Mononuclear cell (primary cell): Measurements from ENCODE around the gene WDR59. TPM values are rescaled to one million over a fixed set of nuclear protein-coding genes. Genes with fewer than 3 reads are reported as not detected.
A peak's percentile ranks its signal among the peaks of the same experiment; 100 is the strongest.
"Not testable (repeated sequence)": the region's sequence is repeated elsewhere in the genome, so short reads cannot be mapped to it uniquely, and the experiment has no call there.

Experiments used
- H3K27me3 ChIP-seq: 2 replicates; pipeline ENCODE4 v1.6.0; 2011; ENCODE audit warnings: low read length, control low read depth; ENCODE audit not compliant: insufficient read depth
- H3K4me1 ChIP-seq: 2 replicates; pipeline ENCODE4 v1.5.1; 2011; ENCODE audit warnings: mild to moderate bottlenecking, low read length, control low read depth; ENCODE audit not compliant: insufficient read depth
- H3K4me3 ChIP-seq: 2 replicates; pipeline ENCODE4 v1.5.1; 2011; ENCODE audit warnings: mild to moderate bottlenecking, low read length, moderate library complexity
- H3K9me3 ChIP-seq: 2 replicates; pipeline ENCODE4 v1.5.1; 2011; ENCODE audit warnings: low read depth, mild to moderate bottlenecking, control low read depth, low read length
- total RNA-seq: library from RNA; depleted of rRNA; stranded (reverse); fragments of >200 nt; gene quantifications from one replicate; pipeline ENCODE4 v1.2.3, GENCODE V29; 2012

WDR59 gene
- 16.7 TPM for total RNA-seq

GRCh38 chr16:74984529-74985296 is at the start of gene WDR59:
TSS of gene WDR59 (minus strand) at chr16:74985123. CDS start at chr16:74985017, 106 bp downstream.
- Histone ChIP-seq H3K4me1 (peaks cover 22% of the 10 kb centered on the region), H3K27me3 (no peaks in the 10 kb centered on the region), H3K4me3 (peak within 1 kb of the TSS; percentile 94), H3K9me3 (no peaks in the 10 kb centered on the region)

- Histone ChIP-seq H3K27me3 (no peaks in the 10 kb centered on the region), H3K4me3 (no peak overlapping the region), H3K4me1 (peaks cover 15% of the 10 kb centered on the region), H3K9me3 (no peaks in the 10 kb centered on the region)
These were observed 47.7 kb upstream of the WDR59 start for GRCh38 chr16:75032655-75033054.

GRCh38 chr16:75029854-75030253 is 44.9 kb upstream of the WDR59 start:
- Histone ChIP-seq H3K4me3 (no peak overlapping the region), H3K4me1 (peaks cover 9% of the 10 kb centered on the region), H3K9me3 (no peaks in the 10 kb centered on the region), H3K27me3 (no peaks in the 10 kb centered on the region)

- H3K4me1 ChIP-seq = peaks cover 14% of the 10 kb centered on the region
- no peaks in the 10 kb centered on the region for H3K9me3 ChIP-seq
- H3K27me3 ChIP-seq = no peaks in the 10 kb centered on the region
- H3K4me3 ChIP-seq = no peak overlapping the region
These were observed 43.7 kb upstream of the WDR59 start for GRCh38 chr16:75028544-75029135.

- H3K9me3 ChIP-seq = no peaks in the 10 kb centered on the region
- H3K27me3 ChIP-seq = no peaks in the 10 kb centered on the region
- H3K4me1 ChIP-seq = peaks cover 14% of the 10 kb centered on the region
- no peak overlapping the region for H3K4me3 ChIP-seq
These were observed 42.8 kb upstream of the WDR59 start for GRCh38 chr16:75027520-75028300.

- H3K27me3 ChIP-seq = no peaks in the 10 kb centered on the region
These were observed 42.0 kb upstream of the WDR59 start for GRCh38 chr16:75026892-75027391.

GRCh38 chr16:75026239-75026891 is 41.4 kb upstream of the WDR59 start:
- H3K4me1 ChIP-seq = peaks cover 14% of the 10 kb centered on the region
- H3K27me3 ChIP-seq, H3K9me3 ChIP-seq: not testable (repeated sequence)

More at GRCh38 chr16:75026892-75027391, 42.0 kb upstream of the WDR59 start:
- H3K4me1 ChIP-seq = peaks cover 14% of the 10 kb centered on the region
- H3K9me3 ChIP-seq = no peaks in the 10 kb centered on the region
- no peak overlapping the region for H3K4me3 ChIP-seq

GRCh38 chr16:75025761-75026160 is 40.8 kb upstream of the WDR59 start:
- H3K27me3 ChIP-seq = no peaks in the 10 kb centered on the region
- no peak overlapping the region for H3K4me3 ChIP-seq
- peaks cover 14% of the 10 kb centered on the region for H3K4me1 ChIP-seq
- H3K9me3 ChIP-seq = peaks cover 6% of the 10 kb centered on the region

More at GRCh38 chr16:75026239-75026891, 41.4 kb upstream of the WDR59 start:
- H3K4me3 ChIP-seq = not testable (repeated sequence)

- Histone ChIP-seq H3K4me3 (no peak overlapping the region), H3K4me1 (peaks cover 14% of the 10 kb centered on the region), H3K27me3 (no peaks in the 10 kb centered on the region), H3K9me3 (peaks cover 6% of the 10 kb centered on the region)
These were observed 39.7 kb upstream of the WDR59 start for GRCh38 chr16:75024594-75024993.

- peaks cover 6% of the 10 kb centered on the region for H3K9me3 ChIP-seq
- no peak overlapping the region for H3K4me3 ChIP-seq
- H3K27me3 ChIP-seq = no peaks in the 10 kb centered on the region
- peaks cover 14% of the 10 kb centered on the region for H3K4me1 ChIP-seq
These were observed 39.3 kb upstream of the WDR59 start for GRCh38 chr16:75024182-75024581.

- no peak overlapping the region for H3K4me3 ChIP-seq
These were observed 38.1 kb upstream of the WDR59 start for GRCh38 chr16:75023009-75023408.

GRCh38 chr16:75022567-75022966 is 37.6 kb upstream of the WDR59 start:
- no peaks in the 10 kb centered on the region for H3K27me3 ChIP-seq
- H3K9me3 ChIP-seq = peaks cover 6% of the 10 kb centered on the region
- peaks cover 13% of the 10 kb centered on the region for H3K4me1 ChIP-seq
- no peak overlapping the region for H3K4me3 ChIP-seq

More at GRCh38 chr16:75023009-75023408, 38.1 kb upstream of the WDR59 start:
- H3K9me3 ChIP-seq = peaks cover 6% of the 10 kb centered on the region
- H3K4me1 ChIP-seq = peaks cover 10% of the 10 kb centered on the region
- no peaks in the 10 kb centered on the region for H3K27me3 ChIP-seq

GRCh38 chr16:75021410-75021809 is 36.5 kb upstream of the WDR59 start:
- no peak overlapping the region for H3K4me3 ChIP-seq
- H3K27me3 ChIP-seq = no peaks in the 10 kb centered on the region
- H3K9me3 ChIP-seq = peaks cover 6% of the 10 kb centered on the region
- H3K4me1 ChIP-seq = peaks cover 13% of the 10 kb centered on the region

GRCh38 chr16:75019586-75019985 is 34.7 kb upstream of the WDR59 start:
- H3K27me3 ChIP-seq = no peaks in the 10 kb centered on the region
- peaks cover 6% of the 10 kb centered on the region for H3K9me3 ChIP-seq
- H3K4me1 ChIP-seq = peaks cover 6% of the 10 kb centered on the region
- no peak overlapping the region for H3K4me3 ChIP-seq
